Neural progenitor cell (in vitro differentiated cells): ENCODE measurements around the gene CCNB1.
"Not testable (repeated sequence)": the region's sequence is repeated elsewhere in the genome, so short reads cannot be mapped to it uniquely, and the experiment has no call there.

ENCODE experiments used
- EZH2 ChIP-seq: fragments of 200-600 bp; sonication (generic); IDR thresholded peaks from 2 replicates; pipeline ENCODE4 v1.6.1; 2017; ENCODE audit warnings: antibody characterized with exemption, mild to moderate bottlenecking, moderate library complexity
- EZH2phosphoT487 ChIP-seq: fragments of 200-600 bp; sonication (generic); IDR thresholded peaks from 2 replicates; pipeline ENCODE4 v1.6.1; 2017; ENCODE audit warnings: antibody characterized with exemption
- TF ChIP-seq, protein P1 (sequence below): fragments of 200-600 bp; sonication (generic); IDR thresholded peaks from 2 replicates; pipeline ENCODE4 v1.5.1; 2017; ENCODE audit warnings: antibody characterized with exemption, mild to moderate bottlenecking

DNA sequence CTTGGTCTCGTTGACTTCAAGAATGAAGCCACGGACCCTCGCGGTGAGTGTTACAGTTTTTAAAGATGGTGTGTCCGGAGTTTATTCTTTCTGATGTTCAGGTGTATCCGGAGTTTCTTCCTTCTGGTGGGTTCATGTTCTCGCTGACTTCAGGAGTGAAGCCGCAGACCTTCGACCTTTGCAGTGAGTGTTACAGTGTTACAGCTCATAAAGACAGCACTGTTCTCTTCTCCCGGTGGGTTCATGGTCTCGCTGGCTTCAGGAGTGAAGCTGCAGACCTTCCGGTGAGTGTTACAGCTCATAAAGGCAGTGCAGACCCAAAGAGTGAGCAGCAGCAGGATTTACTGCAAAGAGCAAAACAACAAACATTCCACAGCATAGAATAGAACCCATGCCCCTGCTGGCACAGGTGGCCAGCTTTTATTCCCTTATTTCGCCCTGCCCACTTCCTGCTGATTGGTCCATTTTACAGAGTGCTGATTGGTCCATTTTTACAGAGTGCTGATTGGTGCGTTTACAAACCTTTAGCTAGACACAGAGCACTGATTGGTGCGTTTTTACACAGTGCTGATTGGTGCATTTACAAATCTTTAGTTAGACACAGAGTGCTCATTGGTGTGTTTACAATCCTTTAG, 14.8 kb downstream of the CCNB1 start:
- TF ChIP-seq, protein P1, sequence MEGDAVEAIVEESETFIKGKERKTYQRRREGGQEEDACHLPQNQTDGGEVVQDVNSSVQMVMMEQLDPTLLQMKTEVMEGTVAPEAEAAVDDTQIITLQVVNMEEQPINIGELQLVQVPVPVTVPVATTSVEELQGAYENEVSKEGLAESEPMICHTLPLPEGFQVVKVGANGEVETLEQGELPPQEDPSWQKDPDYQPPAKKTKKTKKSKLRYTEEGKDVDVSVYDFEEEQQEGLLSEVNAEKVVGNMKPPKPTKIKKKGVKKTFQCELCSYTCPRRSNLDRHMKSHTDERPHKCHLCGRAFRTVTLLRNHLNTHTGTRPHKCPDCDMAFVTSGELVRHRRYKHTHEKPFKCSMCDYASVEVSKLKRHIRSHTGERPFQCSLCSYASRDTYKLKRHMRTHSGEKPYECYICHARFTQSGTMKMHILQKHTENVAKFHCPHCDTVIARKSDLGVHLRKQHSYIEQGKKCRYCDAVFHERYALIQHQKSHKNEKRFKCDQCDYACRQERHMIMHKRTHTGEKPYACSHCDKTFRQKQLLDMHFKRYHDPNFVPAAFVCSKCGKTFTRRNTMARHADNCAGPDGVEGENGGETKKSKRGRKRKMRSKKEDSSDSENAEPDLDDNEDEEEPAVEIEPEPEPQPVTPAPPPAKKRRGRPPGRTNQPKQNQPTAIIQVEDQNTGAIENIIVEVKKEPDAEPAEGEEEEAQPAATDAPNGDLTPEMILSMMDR = not testable (repeated sequence)
- TF ChIP-seq EZH2, EZH2phosphoT487: not testable (repeated sequence)
